GM19324 (cell line): ENCODE results near the gene CHN1.

Source experiments
- ATAC-seq: cut with Tn5 transposase; IDR thresholded peaks from one replicate; pipeline ENCODE4 v1.9.1; 2021; ENCODE audit warnings: mild to moderate bottlenecking, moderate library complexity; ENCODE audit not compliant: unreplicated experiment, low FRiP score

The CHN1 gene

DNA sequence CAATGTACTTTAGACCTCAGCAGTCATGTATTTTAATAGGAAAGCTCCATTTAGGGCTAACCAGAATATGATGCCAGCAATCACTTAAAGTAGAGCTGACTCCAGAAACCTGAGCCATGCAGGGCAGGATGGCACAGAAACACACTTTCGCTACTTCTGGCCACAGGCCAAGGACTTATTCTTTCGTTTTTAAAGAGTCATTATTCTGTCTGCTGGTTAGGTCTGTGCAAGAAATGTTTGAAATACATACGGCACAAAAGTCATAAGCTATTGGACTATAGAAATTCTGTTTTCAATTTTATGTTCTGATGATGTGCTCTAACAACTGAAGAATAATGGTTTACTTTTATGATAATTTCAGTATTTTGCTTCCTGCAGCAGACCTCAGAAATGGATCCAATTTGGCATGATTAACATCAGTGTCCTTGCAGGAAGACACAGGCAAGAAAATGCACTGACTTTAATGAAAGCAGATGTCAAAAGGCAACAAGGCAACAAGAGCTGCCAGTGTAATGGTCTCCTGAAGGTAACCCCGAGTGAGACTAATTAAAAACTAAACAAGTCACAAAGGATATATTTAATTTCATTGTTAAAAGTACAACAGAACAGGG lies 126.5 kb downstream of the CHN1 start:
- no peak for ATAC-seq

GRCh38 chr2:174877751-174878150 lies 127.4 kb downstream of the CHN1 start:
- ATAC-seq = no peak

GRCh38 chr2:174877301-174877700 lies 127.9 kb downstream of the CHN1 start:
- no peak for ATAC-seq

DNA sequence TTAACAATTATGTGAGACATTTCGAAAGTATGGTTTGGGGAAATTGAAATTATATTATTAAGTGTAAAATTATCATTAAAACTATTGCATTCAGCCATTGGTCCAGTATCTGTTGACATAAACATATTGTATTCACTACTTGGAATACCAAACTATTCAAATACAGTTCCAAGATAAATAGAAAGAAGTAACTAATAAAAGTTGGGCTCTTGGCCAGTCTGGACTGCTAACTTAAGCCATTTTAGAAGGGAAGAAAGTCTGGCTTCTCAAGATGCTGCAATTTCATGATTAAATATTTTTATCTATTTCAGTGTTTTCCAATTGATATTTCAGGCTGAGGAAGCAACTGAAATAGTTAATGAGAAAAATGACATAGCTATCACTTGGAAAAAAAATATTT lies 131.1 kb downstream of the CHN1 start:
- no peak for ATAC-seq

DNA sequence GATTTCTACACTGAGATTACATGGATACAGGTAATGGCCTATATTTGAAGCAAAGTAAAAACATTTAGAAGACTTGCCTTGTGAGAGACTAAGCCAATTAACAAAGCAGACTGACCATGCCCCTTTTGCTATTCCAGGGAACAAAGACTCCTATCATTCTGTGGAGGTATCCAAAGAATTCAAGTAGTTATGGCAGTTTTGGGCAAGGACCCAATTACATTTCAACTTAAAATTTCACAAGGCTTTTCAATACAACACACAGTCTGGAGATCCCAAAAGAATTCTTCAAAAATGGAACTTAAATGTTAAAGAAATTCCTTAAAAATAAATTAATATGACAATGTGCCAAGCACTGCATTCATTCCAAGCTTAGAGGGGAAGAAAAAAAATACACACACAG lies 131.7 kb downstream of the CHN1 start:
- ATAC-seq = no peak

DNA sequence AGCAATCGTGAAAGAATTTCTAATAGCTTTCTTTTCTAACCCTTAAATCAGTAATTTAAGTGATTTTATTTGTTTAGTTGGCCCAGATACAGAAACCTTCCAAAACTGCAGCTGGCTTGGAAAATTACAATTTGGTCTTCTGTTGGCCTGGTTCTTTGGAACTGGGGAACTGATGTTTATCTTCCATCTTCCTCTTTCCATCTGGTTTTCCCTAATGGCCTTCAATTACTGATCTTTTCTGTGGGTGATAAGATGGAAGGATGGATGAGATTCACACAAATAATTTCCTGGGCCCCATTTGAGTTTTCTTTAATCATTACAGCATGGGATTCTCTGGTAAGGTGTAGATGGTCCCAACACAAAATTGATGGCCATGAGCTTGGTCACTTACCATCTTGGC lies 134.4 kb downstream of the CHN1 start:
- ATAC-seq = no peak

GRCh38 chr2:174868878-174869277 lies 136.3 kb downstream of the CHN1 start:
- ATAC-seq = no peak

DNA sequence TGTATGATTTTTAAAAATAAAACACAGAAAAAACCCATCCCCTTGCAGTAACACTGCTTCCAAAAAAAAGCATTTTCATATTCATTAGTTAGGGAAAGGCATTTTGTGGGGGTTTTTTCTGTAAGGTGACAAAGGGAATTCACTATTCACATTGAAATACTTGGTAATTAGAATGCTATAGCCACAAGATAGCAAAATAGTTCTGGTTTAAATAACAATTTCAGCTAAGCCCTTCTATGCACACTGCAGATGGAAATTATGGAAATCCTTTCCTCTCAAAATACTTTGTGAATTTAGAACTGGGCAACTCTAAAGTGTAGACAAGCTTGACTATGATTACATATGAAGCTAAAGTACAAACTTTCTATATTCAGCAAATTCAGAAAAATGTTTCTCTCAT lies 138.8 kb downstream of the CHN1 start:
- ATAC-seq = no peak

DNA sequence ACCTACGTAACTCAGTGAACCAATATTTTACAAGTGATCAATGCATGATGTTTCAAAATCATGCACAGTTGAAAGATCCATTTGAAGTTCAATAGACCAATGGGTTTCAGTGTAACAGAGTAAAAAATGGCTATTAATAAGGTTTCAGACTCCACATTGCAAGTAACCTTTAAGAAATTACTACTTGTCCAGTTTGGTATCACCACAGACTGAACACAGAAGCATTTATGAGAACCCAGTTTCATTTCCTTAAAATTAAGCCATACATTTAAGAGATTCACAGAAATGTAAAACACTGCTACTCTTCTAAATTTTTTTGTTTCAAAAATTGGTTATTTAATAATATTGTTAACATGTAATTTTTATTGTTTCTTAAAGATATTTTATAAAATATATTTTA lies 142.0 kb downstream of the CHN1 start:
- ATAC-seq = no peak

GRCh38 chr2:174859563-174860169 lies 145.5 kb downstream of the CHN1 start:
- no peak for ATAC-seq

GRCh38 chr2:174858745-174859144 lies 146.4 kb downstream of the CHN1 start:
- ATAC-seq = no peak

DNA sequence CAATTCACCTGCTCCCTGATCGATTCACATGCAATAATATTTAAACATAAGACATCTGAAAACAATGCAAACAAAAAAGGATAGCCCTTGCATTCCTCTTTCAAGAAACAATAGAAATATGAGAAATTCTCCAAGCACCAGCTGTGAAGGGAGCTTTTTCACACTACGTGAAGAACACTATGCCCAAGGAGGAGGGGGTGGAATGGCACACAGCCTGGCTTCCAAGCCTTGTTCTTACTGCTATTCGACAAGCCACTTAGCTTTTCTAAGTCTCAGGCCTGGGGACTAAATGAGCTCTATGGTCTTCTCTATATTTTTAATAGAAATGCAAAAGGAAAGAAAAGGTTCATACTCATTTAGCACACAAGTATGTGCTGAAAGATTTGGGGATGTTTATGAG lies 148.7 kb downstream of the CHN1 start:
- ATAC-seq = no peak

- no peak for ATAC-seq
These were observed 157.9 kb downstream of the CHN1 start for GRCh38 chr2:174846941-174847938.

GRCh38 chr2:174846218-174846617 lies 159.0 kb downstream of the CHN1 start:
- no peak for ATAC-seq

GRCh38 chr2:174844295-174844708 lies 160.9 kb downstream of the CHN1 start:
- ATAC-seq = no peak

DNA sequence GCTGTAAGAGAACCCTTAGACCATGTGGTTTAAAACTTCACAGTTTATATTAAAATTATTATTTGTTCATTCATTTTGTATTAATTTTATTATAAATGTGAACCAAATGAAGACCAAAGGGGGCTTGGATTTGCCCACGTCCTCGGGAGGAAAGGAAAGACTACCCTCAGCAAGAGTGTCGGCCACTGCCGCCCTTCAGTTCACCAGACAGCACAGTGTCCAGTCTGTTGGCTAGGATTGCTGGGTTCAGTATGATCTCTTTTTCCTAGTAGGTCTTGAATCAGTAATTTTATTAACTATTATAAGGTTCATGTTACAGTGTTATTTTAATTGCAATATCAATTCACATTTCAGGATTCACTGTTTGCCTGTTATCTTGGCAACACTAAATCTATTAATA lies 162.7 kb downstream of the CHN1 start:
- ATAC-seq = no peak

GRCh38 chr2:174841936-174842335 lies 163.2 kb downstream of the CHN1 start:
- no peak for ATAC-seq

DNA sequence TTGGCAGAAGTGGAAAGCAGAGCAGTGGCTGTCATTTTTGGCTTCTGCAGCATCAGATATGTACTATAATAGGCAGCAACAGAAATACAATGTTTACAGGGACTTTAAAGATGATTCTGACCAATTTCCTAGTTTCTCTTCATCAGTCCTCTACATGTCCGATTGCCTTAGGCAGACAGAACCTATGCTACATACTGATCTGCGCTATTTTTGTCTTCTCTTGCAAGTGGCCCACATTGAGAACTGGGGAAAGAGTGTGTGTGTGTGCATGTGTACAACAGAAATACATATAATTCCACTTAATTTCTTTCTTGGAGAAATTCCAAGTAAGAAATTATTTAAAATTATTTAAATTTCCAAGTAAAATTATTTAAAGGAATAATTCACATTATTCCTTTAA lies 163.8 kb downstream of the CHN1 start:
- no peak for ATAC-seq

DNA sequence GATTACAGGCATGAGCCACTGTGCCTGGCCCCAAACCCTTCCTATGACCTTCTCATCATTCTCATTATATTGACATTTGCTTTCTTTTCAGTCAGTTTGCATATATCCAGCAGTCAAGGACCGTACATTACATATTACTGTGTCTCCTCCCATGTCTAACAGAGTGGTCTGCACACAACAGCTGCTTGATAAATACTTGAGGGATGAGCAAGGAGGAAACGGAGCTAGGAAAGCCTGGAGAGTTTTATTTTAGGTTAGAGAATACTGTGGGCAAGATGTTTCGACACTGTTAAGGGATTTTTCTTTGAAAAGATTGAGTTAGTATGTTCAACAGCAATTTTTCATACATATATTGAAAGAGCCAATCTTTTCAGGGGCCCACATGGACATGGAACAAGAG lies 164.7 kb downstream of the CHN1 start:
- no peak for ATAC-seq

GRCh38 chr2:174839662-174840061 lies 165.5 kb downstream of the CHN1 start:
- no peak for ATAC-seq

GRCh38 chr2:174836995-174837390 lies 168.2 kb downstream of the CHN1 start:
- no peak for ATAC-seq
